Stimulated activated CD4-positive, alpha-beta T cell treated with anti-CD3 and anti-CD28 coated beads, Interleukin-15, amount 100 ng/mL, for 24 hours (primary cell): Measurements from ENCODE around the gene TAP1.

Source experiments
- DNase-seq: peaks from one replicate; pipeline ENCODE4 v3.0.0-alpha.2; 2020

TAP1 gene

GRCh38 chr6:32860674-32861073 lies 7.2 kb upstream of the TAP1 start:
- no peak for DNase-seq

GRCh38 chr6:32858194-32858593 lies 4.7 kb upstream of the TAP1 start:
- no peak for DNase-seq

- DNase-seq, result no peak
Observed at GRCh38 chr6:32857156-32857891, 3.8 kb upstream of the TAP1 start.

GRCh38 chr6:32855467-32856174 lies 2.1 kb upstream of the TAP1 start:
- no peak for DNase-seq

GRCh38 chr6:32854376-32855178 lies 1.1 kb upstream of the TAP1 start:
- DNase-seq, result peak; percentile 73

GRCh38 chr6:32852844-32853540 lies 512 bp downstream of the TAP1 start:
- DNase-seq, result peak; percentile 57

- DNase-seq, result peak; percentile 59
Observed at GRCh38 chr6:32852018-32852843, 1.3 kb downstream of the TAP1 start.

GRCh38 chr6:32851025-32851424 lies 2.5 kb downstream of the TAP1 start:
- no peak for DNase-seq

- DNase-seq, result no peak
Observed at GRCh38 chr6:32849126-32849525, 4.4 kb downstream of the TAP1 start.

GRCh38 chr6:32847795-32848194 lies 5.7 kb downstream of the TAP1 start:
- no peak for DNase-seq

GRCh38 chr6:32847004-32847403 lies 6.5 kb downstream of the TAP1 start:
- no peak for DNase-seq

- DNase-seq, result peak; percentile 69
Observed at GRCh38 chr6:32845384-32845884, 8.1 kb downstream of the TAP1 start.

GRCh38 chr6:32844839-32845383 lies 8.6 kb downstream of the TAP1 start:
- DNase-seq, result no peak

GRCh38 chr6:32843979-32844838 lies 9.3 kb downstream of the TAP1 start, which contains the start of gene PSMB8:
PSMB8 (minus strand) TSS chr6:32844047; CDS start chr6:32843996, 51 bp downstream.
- peak; percentile 99 for DNase-seq

GRCh38 chr6:32843331-32843978 lies 10.0 kb downstream of the TAP1 start:
- DNase-seq, result no peak

- DNase-seq, result no peak
Observed at GRCh38 chr6:32842690-32843089, 10.8 kb downstream of the TAP1 start.

GRCh38 chr6:32842021-32842650 lies 11.4 kb downstream of the TAP1 start:
- no peak for DNase-seq

GRCh38 chr6:32840604-32841246 lies 12.8 kb downstream of the TAP1 start:
- peak; percentile 65 for DNase-seq

GRCh38 chr6:32839356-32839755 lies 14.1 kb downstream of the TAP1 start:
- no peak for DNase-seq
